Measurements from ENCODE around the gene CRHR1.

DNA sequence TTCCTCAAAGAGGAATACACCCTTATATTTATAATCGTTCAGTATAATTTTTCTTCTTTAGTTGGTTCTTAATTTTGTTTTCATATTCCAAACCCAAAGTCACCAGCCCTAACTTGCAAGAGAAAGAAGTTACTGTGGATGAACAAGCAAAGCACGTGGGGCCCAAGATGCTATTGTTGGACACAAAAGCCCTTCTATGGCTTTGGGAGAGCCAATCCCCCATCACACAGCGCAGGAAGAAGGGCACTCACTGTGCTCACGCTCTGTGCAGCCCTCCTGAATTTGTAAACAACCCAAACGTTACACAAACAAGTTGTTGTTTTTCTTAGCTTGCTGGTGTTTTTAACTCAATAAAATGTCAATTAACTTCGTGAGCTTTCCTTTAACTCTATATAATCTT lies 83.1 kb downstream of the CRHR1 start:
- no peak for TF ChIP-seq POLR2A (IDR thresholded peaks at IDR 0.05)
- TF ChIP-seq, protein P1, sequence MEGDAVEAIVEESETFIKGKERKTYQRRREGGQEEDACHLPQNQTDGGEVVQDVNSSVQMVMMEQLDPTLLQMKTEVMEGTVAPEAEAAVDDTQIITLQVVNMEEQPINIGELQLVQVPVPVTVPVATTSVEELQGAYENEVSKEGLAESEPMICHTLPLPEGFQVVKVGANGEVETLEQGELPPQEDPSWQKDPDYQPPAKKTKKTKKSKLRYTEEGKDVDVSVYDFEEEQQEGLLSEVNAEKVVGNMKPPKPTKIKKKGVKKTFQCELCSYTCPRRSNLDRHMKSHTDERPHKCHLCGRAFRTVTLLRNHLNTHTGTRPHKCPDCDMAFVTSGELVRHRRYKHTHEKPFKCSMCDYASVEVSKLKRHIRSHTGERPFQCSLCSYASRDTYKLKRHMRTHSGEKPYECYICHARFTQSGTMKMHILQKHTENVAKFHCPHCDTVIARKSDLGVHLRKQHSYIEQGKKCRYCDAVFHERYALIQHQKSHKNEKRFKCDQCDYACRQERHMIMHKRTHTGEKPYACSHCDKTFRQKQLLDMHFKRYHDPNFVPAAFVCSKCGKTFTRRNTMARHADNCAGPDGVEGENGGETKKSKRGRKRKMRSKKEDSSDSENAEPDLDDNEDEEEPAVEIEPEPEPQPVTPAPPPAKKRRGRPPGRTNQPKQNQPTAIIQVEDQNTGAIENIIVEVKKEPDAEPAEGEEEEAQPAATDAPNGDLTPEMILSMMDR (IDR thresholded peaks at IDR 0.05), result no peak

Data from uterus (tissue), 2 donors.